Immature natural killer cell (primary cell): ENCODE data around the gene ZNF653. TPM values are rescaled to one million over a fixed set of nuclear protein-coding genes. Genes with fewer than 3 reads are reported as not detected.

Source experiments
- DNase-seq, 3 donors: peaks; one replicate each; pipeline ENCODE4 v3.0.0; 2022; ENCODE audit warnings: mixed read lengths in 1 of 3
- H3K27ac Mint-ChIP-seq, 6 donors: one replicate each; pipeline ENCODE4 v1.8.0; 2020; ENCODE audit warnings: mixed read lengths in 6 of 6, mild to moderate bottlenecking in 5 of 6, inconsistent platforms in 4 of 6, moderate library complexity in 3 of 6
- H3K27me3 Mint-ChIP-seq, 3 donors: one replicate each; pipeline ENCODE4 v1.8.0; 2020 to 2021; ENCODE audit warnings: low read depth in 3 of 3, mild to moderate bottlenecking in 3 of 3, mixed read lengths in 3 of 3, moderate library complexity in 3 of 3, inconsistent platforms in 1 of 3
- H3K36me3 Mint-ChIP-seq, 3 donors: one replicate each; pipeline ENCODE4 v1.8.0; 2020; ENCODE audit warnings: mixed read lengths in 3 of 3, inconsistent platforms in 2 of 3, mild to moderate bottlenecking in 2 of 3
- H3K4me1 Mint-ChIP-seq, 2 donors: one replicate each; pipeline ENCODE4 v1.8.0; 2020; ENCODE audit warnings: inconsistent platforms in 2 of 2, mild to moderate bottlenecking in 2 of 2, mixed read lengths in 2 of 2, moderate library complexity in 1 of 2
- H3K4me3 Mint-ChIP-seq, 5 donors: one replicate each; pipeline ENCODE4 v1.8.0; 2020; ENCODE audit warnings: mild to moderate bottlenecking in 5 of 5, mixed read lengths in 5 of 5, inconsistent platforms in 3 of 5, moderate library complexity in 3 of 5
- H3K9me3 Mint-ChIP-seq, 6 donors: one replicate each; pipeline ENCODE4 v1.8.0; 2020; ENCODE audit warnings: mild to moderate bottlenecking in 6 of 6, mixed read lengths in 6 of 6, inconsistent platforms in 4 of 6, moderate library complexity in 3 of 6
- polyA plus RNA-seq, 3 donors: library from polyadenylated mRNA; unstranded; fragments of 300-500 nt; fragmentation: Illumina TruSeq; gene quantifications; one replicate each; pipeline ENCODE4 v1.2.3, GENCODE V29; 2021

ZNF653 gene
- polyA plus RNA-seq: 1 to 10 TPM in 2 of 3 donors, under 1 TPM in 1; 0.78 to 3.3 (median 1.1) TPM

GRCh38 chr19:11505504-11506100 is at the start of gene ZNF653:
Gene ZNF653 (minus strand): TSS chr19:11505839. CDS start chr19:11505786, 53 bp downstream.
- H3K4me3 Mint-ChIP-seq: peak within 1 kb of the TSS; percentile 87 to 93 (median 91)
- DNase-seq: peak; percentile 94 to 96 (median 96)
- peak within 1 kb of the TSS; percentile 87 to 96 (median 92) for H3K27ac Mint-ChIP-seq
- peaks cover 14 to 15% of the 10 kb centered on the region in 2 donors for H3K4me1 Mint-ChIP-seq
- H3K9me3 Mint-ChIP-seq: no peaks in the 10 kb centered on the region
- peaks cover 3 to 9% (median 5%) of the 10 kb centered on the region in 3 donors for H3K27me3 Mint-ChIP-seq
- H3K36me3 Mint-ChIP-seq: peaks cover 0 to 4% (median under 1%) of the 10 kb centered on the region in 3 donors

- no peaks in the 10 kb centered on the region for H3K9me3 Mint-ChIP-seq
- peaks cover 4 to 9% (median 8%) of the 10 kb centered on the region in 3 donors for H3K27me3 Mint-ChIP-seq
- peaks cover 31 to 38% of the 10 kb centered on the region in 2 donors for H3K4me1 Mint-ChIP-seq
- peak overlapping the region in 1 of 6 donors; percentile 10 for H3K27ac Mint-ChIP-seq
- no peak for DNase-seq
- peak overlapping the region in 2 of 5 donors; percentile 12 to 47 for H3K4me3 Mint-ChIP-seq
- H3K36me3 Mint-ChIP-seq: peaks cover 0 to 8% (median 3%) of the 10 kb centered on the region in 3 donors
These were observed 49.6 kb upstream of the ZNF653 start for GRCh38 chr19:11555246-11555645.

DNA sequence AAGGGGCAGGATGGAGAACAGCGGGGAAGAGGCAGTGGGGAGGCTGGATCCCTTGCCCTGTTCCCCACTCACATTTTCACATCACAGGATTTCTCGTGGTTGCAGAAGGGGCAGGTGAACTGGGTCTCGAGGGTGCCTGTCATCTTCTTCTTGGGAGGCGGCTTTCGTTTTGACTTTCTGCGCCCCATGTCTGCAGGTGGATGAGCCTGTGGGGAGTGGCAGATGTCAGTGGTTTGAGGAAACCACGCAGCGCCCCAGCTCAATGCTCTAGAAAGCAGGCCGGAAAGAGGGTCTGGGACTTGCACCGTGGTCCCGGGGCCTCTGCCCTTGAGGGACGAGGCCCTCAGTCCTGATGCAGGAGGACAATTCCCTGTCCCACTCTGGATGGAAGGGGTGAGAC is 48.5 kb upstream of the ZNF653 start:
- Mint-ChIP-seq H3K36me3 (peaks cover 0 to 8% (median 3%) of the 10 kb centered on the region in 3 donors), H3K9me3 (no peaks in the 10 kb centered on the region), H3K4me1 (peaks cover 26 to 31% of the 10 kb centered on the region in 2 donors), H3K4me3 (no peak overlapping the region), H3K27ac (peak overlapping the region in 2 of 6 donors; percentile 12 to 36), H3K27me3 (peaks cover 3 to 8% (median 3%) of the 10 kb centered on the region in 3 donors)
- no peak for DNase-seq

DNA sequence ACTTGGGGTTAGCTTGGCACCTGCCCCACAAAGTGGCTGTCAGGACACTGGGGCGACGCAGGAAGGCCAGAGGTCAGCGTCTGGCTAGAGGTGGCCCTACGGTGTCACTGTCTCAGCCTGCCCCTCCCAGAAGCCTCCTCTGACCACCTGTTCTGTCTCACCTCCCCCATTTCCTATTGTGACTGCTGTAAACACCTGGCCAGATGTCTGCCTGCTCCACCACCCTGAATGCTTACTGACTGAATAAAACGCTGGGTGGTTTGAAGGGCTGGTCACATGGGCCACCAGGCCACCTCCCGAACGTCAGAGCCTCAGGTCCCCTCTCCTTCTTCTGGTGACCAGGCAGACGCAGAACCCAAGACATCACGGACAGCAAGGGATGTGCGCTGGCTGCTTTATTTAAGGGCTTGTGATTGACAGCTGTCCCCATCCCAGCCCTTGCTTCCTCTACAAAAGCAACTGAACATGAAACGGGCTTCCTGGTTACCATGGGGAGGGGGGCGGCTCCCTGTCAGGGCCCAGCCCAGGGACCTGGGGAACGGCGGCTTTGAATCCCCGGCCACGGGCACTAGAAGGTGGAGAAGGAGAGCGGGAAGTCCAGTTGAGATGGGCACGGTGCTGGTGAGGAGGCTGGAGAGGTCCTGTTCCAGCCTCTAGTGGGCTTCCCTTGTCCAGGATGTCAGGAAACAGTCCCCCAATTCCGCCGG is 47.2 kb upstream of the ZNF653 start:
- H3K4me3 Mint-ChIP-seq: no peak overlapping the region
- H3K27me3 Mint-ChIP-seq: peaks cover 2 to 6% (median 2%) of the 10 kb centered on the region in 3 donors
- H3K27ac Mint-ChIP-seq: no peak overlapping the region
- no peak for DNase-seq
- H3K9me3 Mint-ChIP-seq: no peaks in the 10 kb centered on the region
- peaks cover 17 to 19% of the 10 kb centered on the region in 2 donors for H3K4me1 Mint-ChIP-seq
- peaks cover 0 to 8% (median 3%) of the 10 kb centered on the region in 3 donors for H3K36me3 Mint-ChIP-seq

DNA sequence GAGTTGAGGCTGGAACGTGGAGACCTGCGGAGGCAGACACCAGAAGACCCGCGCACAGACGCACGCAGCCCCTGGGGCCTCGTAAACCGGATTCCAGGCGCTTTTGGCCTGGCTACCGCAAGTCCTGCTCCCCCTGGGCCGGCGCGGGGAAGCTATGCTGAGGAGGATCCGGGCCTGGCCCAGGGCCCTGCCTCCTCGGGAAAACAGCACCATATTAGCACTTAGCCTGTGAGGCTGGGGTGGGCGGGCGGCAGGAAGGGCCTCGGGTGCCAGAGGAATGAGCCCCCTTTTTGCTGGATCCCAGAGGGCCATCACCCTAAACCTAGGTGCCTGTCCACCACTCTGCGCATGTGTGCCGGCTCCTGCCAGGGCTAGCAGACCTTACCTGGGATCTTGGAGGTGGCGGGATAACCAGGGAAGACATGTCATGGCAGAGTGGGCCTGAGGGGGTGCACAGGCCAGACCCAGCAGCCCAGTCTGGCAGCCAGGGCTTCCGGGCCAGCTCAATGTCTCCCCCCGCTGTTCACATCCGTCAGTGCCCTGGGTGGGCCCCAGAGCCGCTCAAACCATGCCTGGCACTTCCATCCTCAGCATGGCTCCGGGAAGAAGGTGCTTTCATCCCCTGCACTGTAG is 46.1 kb upstream of the ZNF653 start:
- Mint-ChIP-seq H3K4me3 (no peak overlapping the region), H3K27me3 (peaks cover 2 to 6% (median 2%) of the 10 kb centered on the region in 3 donors), H3K4me1 (peaks cover 11% of the 10 kb centered on the region in 2 donors), H3K27ac (no peak overlapping the region), H3K36me3 (peaks cover 0 to 8% (median 0%) of the 10 kb centered on the region in 3 donors), H3K9me3 (no peaks in the 10 kb centered on the region)
- no peak for DNase-seq

- peak overlapping the region in 1 of 6 donors; percentile 4 for H3K27ac Mint-ChIP-seq
- H3K9me3 Mint-ChIP-seq: no peaks in the 10 kb centered on the region
- peaks cover 0 to 2% (median 0%) of the 10 kb centered on the region in 3 donors for H3K36me3 Mint-ChIP-seq
- H3K4me3 Mint-ChIP-seq: no peak overlapping the region
- DNase-seq: no peak
- peaks cover 2 to 6% (median 2%) of the 10 kb centered on the region in 3 donors for H3K27me3 Mint-ChIP-seq
- peaks cover 1 to 2% of the 10 kb centered on the region in 2 donors for H3K4me1 Mint-ChIP-seq
These were observed 44.6 kb upstream of the ZNF653 start for GRCh38 chr19:11550265-11550664.

GRCh38 chr19:11549386-11549953 is 43.8 kb upstream of the ZNF653 start:
- Mint-ChIP-seq H3K4me1 (peaks cover 0 to 2% of the 10 kb centered on the region in 2 donors), H3K9me3 (no peaks in the 10 kb centered on the region), H3K36me3 (no peaks in the 10 kb centered on the region), H3K27me3 (peaks cover 2 to 5% (median 4%) of the 10 kb centered on the region in 3 donors), H3K27ac (no peak overlapping the region), H3K4me3 (no peak overlapping the region)
- no peak for DNase-seq

DNA sequence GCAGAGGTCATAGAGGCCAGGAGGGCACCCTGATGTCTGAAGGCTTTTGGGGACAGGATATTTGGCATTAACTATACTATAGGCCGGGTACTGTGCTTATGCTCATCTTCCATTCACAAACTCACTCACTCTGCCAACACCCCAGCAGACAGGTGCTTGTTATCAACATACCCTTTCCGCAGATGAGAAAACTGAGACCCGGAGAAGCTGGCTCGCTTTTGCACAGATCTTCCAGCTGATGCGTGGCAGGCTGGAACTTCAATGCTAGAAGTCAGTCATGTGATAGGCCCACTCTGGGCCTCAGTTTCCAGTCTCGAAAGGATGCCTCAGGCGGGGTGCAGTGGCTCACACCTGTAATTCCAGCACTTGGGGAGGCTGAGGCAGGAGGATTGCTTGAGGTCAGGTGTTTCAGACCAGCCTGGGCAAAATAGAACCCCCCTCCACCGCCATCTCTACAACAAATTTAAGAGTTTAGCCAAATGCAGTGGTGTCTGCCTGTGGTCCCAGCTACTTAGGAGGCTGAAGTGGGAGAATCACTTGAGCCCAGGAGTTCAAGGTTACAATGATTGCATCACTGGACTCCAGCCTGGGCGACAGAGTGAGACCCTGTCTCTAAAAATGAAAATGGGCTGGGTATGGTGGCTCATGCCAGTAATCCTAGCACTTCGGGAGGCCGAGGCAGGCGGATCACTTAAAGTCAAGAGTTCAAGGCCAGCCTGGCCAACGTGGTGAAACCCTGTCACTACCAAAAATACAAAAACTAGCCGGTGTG is 42.5 kb upstream of the ZNF653 start:
- no peak overlapping the region for H3K4me3 Mint-ChIP-seq
- H3K36me3 Mint-ChIP-seq: no peaks in the 10 kb centered on the region
- no peaks in the 10 kb centered on the region for H3K4me1 Mint-ChIP-seq
- H3K27me3 Mint-ChIP-seq: peaks cover 4 to 5% (median 5%) of the 10 kb centered on the region in 3 donors
- H3K9me3 Mint-ChIP-seq: no peaks in the 10 kb centered on the region
- H3K27ac Mint-ChIP-seq: no peak overlapping the region
- no peak for DNase-seq

DNA sequence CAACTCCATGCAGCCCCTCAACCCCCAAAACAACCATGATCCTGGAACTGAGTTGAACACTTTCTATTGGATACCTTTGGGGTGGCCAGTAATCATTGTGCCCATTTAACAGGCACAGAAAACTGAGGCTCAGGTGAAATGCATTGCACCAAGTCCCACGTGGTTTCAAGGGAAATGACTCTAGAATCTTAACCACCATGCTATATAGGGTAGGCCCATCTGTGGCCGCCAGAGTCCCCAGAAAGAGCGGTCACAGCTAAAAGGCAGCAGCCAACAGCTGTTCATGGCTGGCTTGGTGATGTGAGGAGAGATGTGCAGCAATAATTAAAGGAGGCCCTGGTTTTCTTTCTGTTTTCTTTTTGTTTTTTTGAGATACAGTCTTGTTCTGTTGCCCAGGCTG is 35.6 kb upstream of the ZNF653 start:
- no peaks in the 10 kb centered on the region for H3K36me3 Mint-ChIP-seq
- peaks cover 4 to 18% (median 8%) of the 10 kb centered on the region in 3 donors for H3K27me3 Mint-ChIP-seq
- H3K4me1 Mint-ChIP-seq: peaks cover 0 to 5% of the 10 kb centered on the region in 2 donors
- DNase-seq: no peak
- no peaks in the 10 kb centered on the region for H3K9me3 Mint-ChIP-seq
- no peak overlapping the region for H3K4me3 Mint-ChIP-seq
- no peak overlapping the region for H3K27ac Mint-ChIP-seq

DNA sequence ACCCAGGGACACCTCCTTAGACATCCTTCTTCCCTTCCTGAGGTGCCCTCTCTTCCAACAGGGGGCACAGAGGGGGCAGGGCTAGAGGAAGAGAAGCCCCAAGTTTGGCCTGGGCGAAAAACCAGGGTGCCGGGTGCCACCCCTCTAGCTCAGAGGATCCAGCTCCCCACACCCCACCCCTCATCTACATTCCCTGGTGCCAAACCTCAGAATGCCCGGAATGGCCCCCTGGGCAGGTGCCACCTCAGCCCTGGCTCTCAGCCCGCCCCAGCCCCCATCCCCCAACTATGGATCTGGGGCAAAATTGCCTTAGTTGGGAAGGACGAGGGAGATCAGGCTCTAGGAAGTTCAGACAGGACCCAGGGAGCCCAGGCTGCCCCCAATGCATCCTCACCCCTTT is 35.0 kb upstream of the ZNF653 start:
- Mint-ChIP-seq H3K9me3 (no peaks in the 10 kb centered on the region), H3K27ac (no peak overlapping the region), H3K4me3 (no peak overlapping the region), H3K27me3 (peaks cover 4 to 19% (median 8%) of the 10 kb centered on the region in 3 donors), H3K36me3 (no peaks in the 10 kb centered on the region), H3K4me1 (peaks cover 3 to 7% of the 10 kb centered on the region in 2 donors)
- DNase-seq: no peak

DNA sequence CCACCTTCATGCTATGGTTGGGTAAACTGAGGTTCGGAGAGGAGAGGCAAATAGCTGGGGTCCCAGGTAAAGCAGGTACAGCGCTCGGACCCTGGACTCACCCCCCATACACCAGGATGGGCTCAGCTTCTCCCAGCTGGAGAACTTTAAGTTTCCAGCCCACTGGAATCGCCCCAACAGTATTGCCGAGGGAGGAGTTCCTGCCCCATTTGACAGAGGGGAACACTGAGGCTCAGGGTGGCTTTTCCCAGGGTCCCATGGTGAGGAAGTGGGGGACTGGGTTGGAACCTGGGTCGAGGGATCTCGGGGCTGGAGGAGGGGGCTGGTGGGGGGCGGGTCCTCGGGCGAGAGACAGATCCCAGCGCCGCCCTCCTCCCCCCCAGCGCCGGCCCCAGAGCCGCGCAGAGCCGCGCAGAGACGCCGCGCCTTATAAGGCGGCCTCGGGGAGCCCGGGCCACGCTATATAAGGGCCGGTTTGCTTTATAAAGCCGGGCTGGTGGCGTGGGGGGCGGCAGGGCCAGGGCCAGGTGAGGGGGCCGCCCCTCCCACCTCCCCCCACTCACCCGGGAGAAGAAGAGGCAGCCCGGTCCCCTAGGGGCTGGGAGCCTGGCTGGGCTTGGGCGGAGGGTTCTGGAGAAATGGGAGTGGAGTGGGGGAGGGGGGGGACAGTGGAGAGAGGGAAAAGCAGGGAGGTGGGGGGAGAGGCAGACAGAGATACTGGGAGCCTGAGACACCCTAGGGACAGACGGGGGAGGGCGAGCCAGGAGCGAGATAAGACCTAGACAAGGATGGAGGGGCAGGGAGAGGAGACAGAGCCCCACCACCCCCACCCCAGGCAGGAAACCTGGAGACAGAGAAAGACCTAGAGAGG is 34.1 kb upstream of the ZNF653 start:
- Mint-ChIP-seq H3K27ac (no peak overlapping the region), H3K36me3 (no peaks in the 10 kb centered on the region), H3K27me3 (peaks cover 4 to 22% (median 9%) of the 10 kb centered on the region in 3 donors), H3K4me3 (no peak overlapping the region), H3K4me1 (peaks cover 8 to 12% of the 10 kb centered on the region in 2 donors), H3K9me3 (no peaks in the 10 kb centered on the region)
- DNase-seq: no peak

DNA sequence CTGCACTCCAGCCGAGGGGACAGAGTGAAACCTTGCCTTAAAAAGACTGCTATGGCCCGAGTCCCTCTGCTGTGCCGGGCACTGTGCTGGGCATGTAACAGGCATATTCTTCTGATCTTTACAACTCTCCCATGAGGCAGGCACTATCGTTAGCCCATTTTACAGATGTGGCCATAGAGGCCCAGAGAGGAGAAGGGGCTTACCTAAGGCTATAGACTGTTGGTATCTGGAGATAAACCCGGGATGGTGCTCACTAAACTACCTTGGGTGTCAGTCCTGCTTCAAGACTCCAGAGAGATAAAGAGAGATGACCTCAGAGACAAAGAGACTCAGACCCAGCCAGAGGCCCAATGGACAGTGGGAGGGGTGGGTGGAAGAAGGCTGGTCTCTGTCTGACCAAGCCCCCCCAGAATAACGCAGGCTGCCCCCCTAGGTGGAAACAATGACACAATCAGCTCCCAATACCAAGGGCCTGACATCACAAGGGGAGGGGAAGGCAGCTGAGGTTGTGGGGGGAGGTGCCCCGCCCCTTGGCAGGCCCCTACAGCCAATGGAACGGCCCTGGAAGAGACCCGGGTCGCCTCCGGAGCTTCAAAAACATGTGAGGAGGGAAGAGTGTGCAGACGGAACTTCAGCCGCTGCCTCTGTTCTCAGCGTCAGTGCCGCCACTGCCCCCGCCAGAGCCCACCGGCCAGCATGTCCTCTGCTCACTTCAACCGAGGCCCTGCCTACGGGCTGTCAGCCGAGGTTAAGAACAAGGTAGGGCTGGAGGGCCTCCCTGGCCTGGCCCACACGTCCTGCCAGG is 32.8 kb upstream of the ZNF653 start, which contains the start of gene CNN1:
CNN1 (plus strand) TSS at position 620 of the 805 bp plus-strand sequence; CDS start at position 697, 77 bp downstream.
- H3K9me3 Mint-ChIP-seq: no peaks in the 10 kb centered on the region
- H3K27ac Mint-ChIP-seq: no peak within 1 kb of the TSS
- peaks cover 4 to 17% (median 10%) of the 10 kb centered on the region in 3 donors for H3K27me3 Mint-ChIP-seq
- DNase-seq: no peak
- H3K4me3 Mint-ChIP-seq: no peak within 1 kb of the TSS
- H3K36me3 Mint-ChIP-seq: no peaks in the 10 kb centered on the region
- peaks cover 8 to 15% of the 10 kb centered on the region in 2 donors for H3K4me1 Mint-ChIP-seq
